ENCODE data around the gene PPBP.
"Not testable (repeated sequence)": the region's sequence is repeated elsewhere in the genome, so short reads cannot be mapped to it uniquely, and the experiment has no call there.

DNA sequence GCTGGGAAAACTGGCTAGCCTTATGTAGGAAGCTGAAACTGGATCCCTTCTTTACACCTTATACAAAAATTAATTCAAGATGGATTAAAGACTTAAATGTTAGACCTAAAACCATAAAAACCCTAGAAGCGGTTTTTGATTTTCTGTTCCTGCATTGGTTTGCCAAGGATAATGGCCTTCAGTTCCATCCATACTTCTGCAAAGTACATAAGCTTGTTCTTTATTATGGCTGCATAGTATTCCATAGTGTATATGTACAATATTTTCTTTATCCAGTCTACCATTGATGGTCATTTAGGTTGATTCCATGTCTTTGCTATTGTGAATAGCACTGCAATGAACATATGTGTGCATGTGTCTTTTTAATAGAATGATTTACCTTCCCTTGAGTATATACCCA, 28.9 kb downstream of the PPBP start:
- not testable (repeated sequence) for TF ChIP-seq FOXA1 (IDR thresholded peaks at IDR 0.05; ENCODE audit: borderline replicate concordance); TAF1 (IDR thresholded peaks at IDR 0.05; ENCODE audit: control insufficient read depth, extremely low read depth, insufficient read depth, low read length, severe bottlenecking); ZNF217 (CRISPR knock-in tag; IDR thresholded peaks at IDR 0.05); GATAD2A (IDR thresholded peaks at IDR 0.05); ZNF174 (CRISPR knock-in tag; IDR thresholded peaks at IDR 0.05); MTA3 (IDR thresholded peaks at IDR 0.05; ENCODE audit: borderline replicate concordance); TBL1XR1 (IDR thresholded peaks at IDR 0.05; ENCODE audit: low read length in 2 of 2)
- TF ChIP-seq, protein P1, sequence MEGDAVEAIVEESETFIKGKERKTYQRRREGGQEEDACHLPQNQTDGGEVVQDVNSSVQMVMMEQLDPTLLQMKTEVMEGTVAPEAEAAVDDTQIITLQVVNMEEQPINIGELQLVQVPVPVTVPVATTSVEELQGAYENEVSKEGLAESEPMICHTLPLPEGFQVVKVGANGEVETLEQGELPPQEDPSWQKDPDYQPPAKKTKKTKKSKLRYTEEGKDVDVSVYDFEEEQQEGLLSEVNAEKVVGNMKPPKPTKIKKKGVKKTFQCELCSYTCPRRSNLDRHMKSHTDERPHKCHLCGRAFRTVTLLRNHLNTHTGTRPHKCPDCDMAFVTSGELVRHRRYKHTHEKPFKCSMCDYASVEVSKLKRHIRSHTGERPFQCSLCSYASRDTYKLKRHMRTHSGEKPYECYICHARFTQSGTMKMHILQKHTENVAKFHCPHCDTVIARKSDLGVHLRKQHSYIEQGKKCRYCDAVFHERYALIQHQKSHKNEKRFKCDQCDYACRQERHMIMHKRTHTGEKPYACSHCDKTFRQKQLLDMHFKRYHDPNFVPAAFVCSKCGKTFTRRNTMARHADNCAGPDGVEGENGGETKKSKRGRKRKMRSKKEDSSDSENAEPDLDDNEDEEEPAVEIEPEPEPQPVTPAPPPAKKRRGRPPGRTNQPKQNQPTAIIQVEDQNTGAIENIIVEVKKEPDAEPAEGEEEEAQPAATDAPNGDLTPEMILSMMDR (IDR thresholded peaks at IDR 0.05 in 2 of 3, conservative IDR thresholded peaks at IDR 0.05 in 1 of 3; ENCODE audit: insufficient read depth in 2 of 3, low read depth in 1 of 3, low read length in 3 of 3), result not testable (repeated sequence)
- TF ChIP-seq, protein P2, sequence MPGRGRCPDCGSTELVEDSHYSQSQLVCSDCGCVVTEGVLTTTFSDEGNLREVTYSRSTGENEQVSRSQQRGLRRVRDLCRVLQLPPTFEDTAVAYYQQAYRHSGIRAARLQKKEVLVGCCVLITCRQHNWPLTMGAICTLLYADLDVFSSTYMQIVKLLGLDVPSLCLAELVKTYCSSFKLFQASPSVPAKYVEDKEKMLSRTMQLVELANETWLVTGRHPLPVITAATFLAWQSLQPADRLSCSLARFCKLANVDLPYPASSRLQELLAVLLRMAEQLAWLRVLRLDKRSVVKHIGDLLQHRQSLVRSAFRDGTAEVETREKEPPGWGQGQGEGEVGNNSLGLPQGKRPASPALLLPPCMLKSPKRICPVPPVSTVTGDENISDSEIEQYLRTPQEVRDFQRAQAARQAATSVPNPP (IDR thresholded peaks at IDR 0.05; ENCODE audit: borderline replicate concordance, insufficient read depth, insufficient read length), result not testable (repeated sequence)

All from K562 (cell line).